ENCODE data around the gene EXOC2.

GRCh38 chr6:445571-446417, 247.1 kb downstream of the EXOC2 start:
- 0 out of 2 replicates have a peak, but pooled peaks have one; percentile 10 for TF ChIP-seq ZNF687 (CRISPR knock-in tag; IDR thresholded peaks at IDR 0.05)
- TF ChIP-seq ZNF292 (CRISPR knock-in tag; IDR thresholded peaks at IDR 0.05; ENCODE audit: borderline replicate concordance, low read depth): no peak
- TF ChIP-seq ATAD3A (CRISPR knock-in tag; IDR thresholded peaks at IDR 0.05): no peak
- no peak for TF ChIP-seq ZNF792 (CRISPR knock-in tag; IDR thresholded peaks at IDR 0.05)
- no peak for TF ChIP-seq SRF (IDR thresholded peaks at IDR 0.05; ENCODE audit: low read depth, low read length)
- no peak for TF ChIP-seq CTCF (CRISPR knock-in tag; IDR thresholded peaks at IDR 0.05)
- TF ChIP-seq PREB (CRISPR knock-in tag; IDR thresholded peaks at IDR 0.05): no peak
- TF ChIP-seq ZIK1 (CRISPR knock-in tag; IDR thresholded peaks at IDR 0.05; ENCODE audit: borderline replicate concordance, low read depth): no peak
- TF ChIP-seq ZNF512 (CRISPR knock-in tag; IDR thresholded peaks at IDR 0.05): no peak
- TF ChIP-seq KLF16 (CRISPR knock-in tag; IDR thresholded peaks at IDR 0.05): no peak
- TF ChIP-seq RBFOX2 (IDR thresholded peaks at IDR 0.05; ENCODE audit: low read depth, low read length): no peak
- TF ChIP-seq FOXM1 (CRISPR knock-in tag; IDR thresholded peaks at IDR 0.05): no peak
- no peak for TF ChIP-seq U2AF2 (IDR thresholded peaks at IDR 0.05; ENCODE audit: low read depth, low read length)
- TF ChIP-seq MXI1 (IDR thresholded peaks at IDR 0.05; ENCODE audit: borderline replicate concordance, low read depth, low read length): no peak

Measured in HepG2 (cell line).